Thyroid gland (tissue), 4 donors: Measurements from ENCODE around the gene FEV.

Experiments
- CTCF ChIP-seq, 6 experiments: fragments of 200-600 bp in 3 of 6; fragments of 450-650 bp in 3 of 6; sonication (generic) in 3 of 6; IDR thresholded peaks; one replicate each; pipeline ENCODE4 v1.5.1; 2016 to 2019; ENCODE audit warnings: antibody characterized with exemption in 6 of 6, mild to moderate bottlenecking in 2 of 6, inconsistent platforms in 1 of 6, moderate library complexity in 1 of 6
- POLR2A ChIP-seq, 2 donors: fragments of 450-650 bp; IDR thresholded peaks; one replicate each; pipeline ENCODE4 v1.6.1; 2017; ENCODE audit warnings: antibody characterized with exemption in 2 of 2, mild to moderate bottlenecking in 2 of 2, moderate library complexity in 1 of 2

GRCh38 chr2:218984239-218985020 lies 554 bp downstream of the FEV start:
- TF ChIP-seq POLR2A (IDR thresholded peaks at IDR 0.05), result no peak
- TF ChIP-seq CTCF (IDR thresholded peaks at IDR 0.05), result no peak
